HepG2 (cell line): ENCODE measurements around the gene HMG20B. TPM values are rescaled to one million over a fixed set of nuclear protein-coding genes. Genes with fewer than 3 reads are reported as not detected.

Source experiments
- BORCS8-MEF2B ChIP-seq: sonication (generic); formaldehyde crosslinking; IDR thresholded peaks from 2 replicates; pipeline ENCODE4 v1.8.0; 2022; ENCODE audit warnings: mild to moderate bottlenecking, missing genetic modification reagents
- EZH2 ChIP-seq: conservative IDR thresholded peaks from 2 replicates; pipeline ENCODE4 v1.6.1; 2012; ENCODE audit warnings: mild to moderate bottlenecking, low read depth, low read length, moderate library complexity
- HNRNPH1 ChIP-seq: fragments of 200-400 bp; formaldehyde crosslinking; optimal IDR thresholded peaks from 2 replicates; pipeline ENCODE3; 2017; ENCODE audit warnings: mild to moderate bottlenecking, low read depth, low read length
- HOMEZ ChIP-seq: IDR thresholded peaks from 2 replicates; pipeline ENCODE4 v1.6.1; 2016; ENCODE audit warnings: low read depth
- HOXD1 ChIP-seq: sonication (generic); formaldehyde crosslinking; IDR thresholded peaks from 2 replicates; pipeline ENCODE4 v1.5.0; 2020; ENCODE audit warnings: missing genetic modification reagents
- LBX2 ChIP-seq: sonication (generic); formaldehyde crosslinking; IDR thresholded peaks from 2 replicates; pipeline ENCODE4 v1.5.0; 2020; ENCODE audit warnings: missing genetic modification reagents, mild to moderate bottlenecking, borderline replicate concordance
- MATR3 ChIP-seq: sonication (generic); formaldehyde crosslinking; IDR thresholded peaks from 2 replicates; pipeline ENCODE4 v1.4.0; 2020; ENCODE audit warnings: missing genetic modification reagents
- MIER2 ChIP-seq: IDR thresholded peaks from 2 replicates; pipeline ENCODE4 v1.6.1; 2016; ENCODE audit warnings: missing biosample characterization, missing genetic modification reagents
- MLLT10 ChIP-seq: sonication (generic); formaldehyde crosslinking; IDR thresholded peaks from 2 replicates; pipeline ENCODE4 v1.4.0; 2020; ENCODE audit warnings: missing genetic modification reagents
- RCOR2 ChIP-seq: IDR thresholded peaks from 2 replicates; pipeline ENCODE4 v1.6.1; 2016; ENCODE audit warnings: missing biosample characterization, missing genetic modification reagents
- RNF2 ChIP-seq: fragments of 450-650 bp; conservative IDR thresholded peaks from 2 replicates; pipeline ENCODE4 v1.6.1; 2016; ENCODE audit warnings: low read depth
- SOX6 ChIP-seq, 2 experiments: fragments of 450-650 bp in 1 of 2; sonication (generic) in 1 of 2; formaldehyde crosslinking in 1 of 2; IDR thresholded peaks; 2 replicates each; pipeline versions ENCODE4 v1.4.0 to v1.6.1; 2017 to 2020; ENCODE audit warnings: antibody characterized with exemption in 1 of 2, mild to moderate bottlenecking in 1 of 2, missing genetic modification reagents in 1 of 2
- TBX2 ChIP-seq: sonication (generic); formaldehyde crosslinking; IDR thresholded peaks from 2 replicates; pipeline ENCODE4 v1.5.0; 2020; ENCODE audit warnings: missing genetic modification reagents, mild to moderate bottlenecking, borderline replicate concordance
- TP53 ChIP-seq: sonication (generic); formaldehyde crosslinking; conservative IDR thresholded peaks from 2 replicates; pipeline ENCODE4 v1.4.0; 2020; ENCODE audit warnings: missing genetic modification reagents
- U2AF2 ChIP-seq: fragments of 200-400 bp; formaldehyde crosslinking; IDR thresholded peaks from 2 replicates; pipeline ENCODE4 v1.6.1; 2017; ENCODE audit warnings: low read depth, mild to moderate bottlenecking, low read length
- ZC3H13 ChIP-seq: sonication (generic); formaldehyde crosslinking; IDR thresholded peaks from 2 replicates; pipeline ENCODE4 v1.8.1; 2023; ENCODE audit warnings: mild to moderate bottlenecking, missing genetic modification reagents, moderate library complexity
- ZNF143 ChIP-seq: sonication (generic); formaldehyde crosslinking; IDR thresholded peaks from 2 replicates; pipeline ENCODE4 v1.4.0; 2020; ENCODE audit warnings: missing genetic modification reagents
- ZNF580 ChIP-seq: IDR thresholded peaks from 2 replicates; pipeline ENCODE4 v1.6.1; 2016; ENCODE audit warnings: low read depth, borderline replicate concordance
- ZNF775 ChIP-seq: sonication (generic); formaldehyde crosslinking; IDR thresholded peaks from 2 replicates; pipeline ENCODE4 v1.4.0; 2020; ENCODE audit warnings: missing genetic modification reagents, mild to moderate bottlenecking, moderate library complexity, borderline replicate concordance
- ZSCAN29 ChIP-seq: sonication (generic); formaldehyde crosslinking; conservative IDR thresholded peaks from 2 replicates; pipeline ENCODE4 v1.4.0; 2020; ENCODE audit warnings: mild to moderate bottlenecking, missing genetic modification reagents
- polyA plus RNA-seq, 8 experiments: library from polyadenylated mRNA; depleted of rRNA in 3 of 8; stranded (reverse) in 7 of 8; unstranded in 1 of 8; fragments of >200 nt; fragmentation: Illumina TruSeq in 4 of 8; extraction: Trizol in 4 of 8; gene quantifications; 2 replicates each; pipeline versions ENCODE4 v1.2.1 to v1.2.3, GENCODE V29; 2011 to 2016; ENCODE audit warnings: low read depth in 4 of 8, missing spikeins in 1 of 8, mixed read lengths in 1 of 8; ENCODE audit not compliant: insufficient read depth in 1 of 8
- total RNA-seq, 5 experiments: library from RNA; depleted of rRNA; stranded (reverse); fragments of >200 nt; fragmentation: Illumina TruSeq; extraction: Trizol; gene quantifications; 2 replicates each; pipeline ENCODE4 v1.2.3, GENCODE V29; 2016; ENCODE audit warnings: low read depth in 1 of 5
- TF ChIP-seq, protein P1 (sequence below), 2 experiments: IDR thresholded peaks; 2 replicates each; pipeline ENCODE4 v1.6.1; 2011 to 2012; ENCODE audit warnings: low read length in 2 of 2, borderline replicate concordance in 1 of 2, low read depth in 1 of 2, mild to moderate bottlenecking in 1 of 2, moderate library complexity in 1 of 2
- TF ChIP-seq, protein P2 (sequence below): sonication (generic); formaldehyde crosslinking; IDR thresholded peaks from 2 replicates; pipeline ENCODE4 v1.5.0; 2020; ENCODE audit warnings: mild to moderate bottlenecking, missing genetic modification reagents

HMG20B gene
- total and polyA plus RNA-seq, 2 of the 13 experiments (the other 11 are each of a cell fraction or from before 2014, with no cell fraction given): 23.9 to 29.2 TPM

DNA sequence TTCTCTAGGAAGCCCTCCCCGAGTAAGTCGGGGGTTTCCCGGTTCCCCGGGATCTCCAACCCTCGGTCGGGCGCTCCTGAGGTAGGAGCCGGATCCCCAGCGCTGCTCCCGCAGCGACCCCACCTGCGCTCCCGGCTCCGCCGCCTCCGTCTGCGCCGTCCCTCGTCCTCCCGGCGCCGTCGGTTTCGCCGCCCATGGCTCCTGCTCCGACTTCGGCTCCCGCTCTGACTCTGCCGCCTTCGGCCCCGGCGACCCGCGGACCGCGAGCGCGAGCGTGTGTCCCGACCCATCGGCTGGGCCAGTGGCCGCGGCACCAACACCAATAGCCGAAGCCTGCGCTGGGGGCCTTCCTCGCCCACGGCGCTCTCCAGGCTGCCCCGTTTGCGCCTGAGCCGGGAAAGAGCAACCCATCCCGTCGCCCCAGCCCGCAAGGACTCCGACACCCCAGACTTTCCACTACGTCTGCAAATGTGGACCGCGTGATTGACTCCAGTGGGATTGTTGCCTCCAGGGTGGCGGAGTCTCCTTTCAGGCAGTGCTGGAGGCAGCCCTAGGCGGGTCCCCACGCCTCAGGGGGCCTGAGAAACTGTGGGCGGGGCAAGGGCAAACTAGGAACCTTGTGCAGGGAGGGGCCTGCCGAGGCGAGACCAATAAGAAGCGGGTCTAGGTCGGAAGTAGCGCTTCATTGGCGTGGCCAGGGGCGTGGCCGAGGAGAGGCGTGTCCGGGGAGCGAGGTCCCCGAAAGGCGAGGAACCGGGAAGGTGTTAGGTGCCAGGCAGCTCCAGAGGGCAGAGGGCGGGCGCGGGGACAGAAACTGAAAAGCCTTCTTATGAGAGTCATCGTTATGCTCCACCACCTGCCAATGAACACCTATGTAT lies 54.0 kb downstream of the HMG20B start, which contains the start of gene CACTIN (continued):
- TF ChIP-seq, protein P1, sequence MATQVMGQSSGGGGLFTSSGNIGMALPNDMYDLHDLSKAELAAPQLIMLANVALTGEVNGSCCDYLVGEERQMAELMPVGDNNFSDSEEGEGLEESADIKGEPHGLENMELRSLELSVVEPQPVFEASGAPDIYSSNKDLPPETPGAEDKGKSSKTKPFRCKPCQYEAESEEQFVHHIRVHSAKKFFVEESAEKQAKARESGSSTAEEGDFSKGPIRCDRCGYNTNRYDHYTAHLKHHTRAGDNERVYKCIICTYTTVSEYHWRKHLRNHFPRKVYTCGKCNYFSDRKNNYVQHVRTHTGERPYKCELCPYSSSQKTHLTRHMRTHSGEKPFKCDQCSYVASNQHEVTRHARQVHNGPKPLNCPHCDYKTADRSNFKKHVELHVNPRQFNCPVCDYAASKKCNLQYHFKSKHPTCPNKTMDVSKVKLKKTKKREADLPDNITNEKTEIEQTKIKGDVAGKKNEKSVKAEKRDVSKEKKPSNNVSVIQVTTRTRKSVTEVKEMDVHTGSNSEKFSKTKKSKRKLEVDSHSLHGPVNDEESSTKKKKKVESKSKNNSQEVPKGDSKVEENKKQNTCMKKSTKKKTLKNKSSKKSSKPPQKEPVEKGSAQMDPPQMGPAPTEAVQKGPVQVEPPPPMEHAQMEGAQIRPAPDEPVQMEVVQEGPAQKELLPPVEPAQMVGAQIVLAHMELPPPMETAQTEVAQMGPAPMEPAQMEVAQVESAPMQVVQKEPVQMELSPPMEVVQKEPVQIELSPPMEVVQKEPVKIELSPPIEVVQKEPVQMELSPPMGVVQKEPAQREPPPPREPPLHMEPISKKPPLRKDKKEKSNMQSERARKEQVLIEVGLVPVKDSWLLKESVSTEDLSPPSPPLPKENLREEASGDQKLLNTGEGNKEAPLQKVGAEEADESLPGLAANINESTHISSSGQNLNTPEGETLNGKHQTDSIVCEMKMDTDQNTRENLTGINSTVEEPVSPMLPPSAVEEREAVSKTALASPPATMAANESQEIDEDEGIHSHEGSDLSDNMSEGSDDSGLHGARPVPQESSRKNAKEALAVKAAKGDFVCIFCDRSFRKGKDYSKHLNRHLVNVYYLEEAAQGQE (IDR thresholded peaks at IDR 0.05; ENCODE audit: borderline replicate concordance in 1 of 2, low read depth in 1 of 2, low read length in 2 of 2): no peak
- no peak; the same call in 1 of the 2 replicates for TF ChIP-seq TP53
- TF ChIP-seq ZC3H13 (CRISPR knock-in tag): 0 out of 2 replicates have a peak, but pooled peaks have one; percentile 59
- TF ChIP-seq ZNF580 (CRISPR knock-in tag): peak; percentile 37
- TF ChIP-seq ZNF775 (CRISPR knock-in tag): no peak
- TF ChIP-seq HOXD1 (CRISPR knock-in tag): no peak
- TF ChIP-seq MLLT10 (CRISPR knock-in tag): no peak
- no peak for TF ChIP-seq SOX6 (IDR thresholded peaks at IDR 0.05)
- peak; percentile 60; the same call in 1 of the 2 replicates for TF ChIP-seq SOX6 (CRISPR knock-in tag; IDR thresholded peaks at IDR 0.05)
- no peak for TF ChIP-seq U2AF2
- peak; percentile 39; the same call in 1 of the 2 replicates for TF ChIP-seq ZNF143 (CRISPR knock-in tag)
- TF ChIP-seq, protein P2, sequence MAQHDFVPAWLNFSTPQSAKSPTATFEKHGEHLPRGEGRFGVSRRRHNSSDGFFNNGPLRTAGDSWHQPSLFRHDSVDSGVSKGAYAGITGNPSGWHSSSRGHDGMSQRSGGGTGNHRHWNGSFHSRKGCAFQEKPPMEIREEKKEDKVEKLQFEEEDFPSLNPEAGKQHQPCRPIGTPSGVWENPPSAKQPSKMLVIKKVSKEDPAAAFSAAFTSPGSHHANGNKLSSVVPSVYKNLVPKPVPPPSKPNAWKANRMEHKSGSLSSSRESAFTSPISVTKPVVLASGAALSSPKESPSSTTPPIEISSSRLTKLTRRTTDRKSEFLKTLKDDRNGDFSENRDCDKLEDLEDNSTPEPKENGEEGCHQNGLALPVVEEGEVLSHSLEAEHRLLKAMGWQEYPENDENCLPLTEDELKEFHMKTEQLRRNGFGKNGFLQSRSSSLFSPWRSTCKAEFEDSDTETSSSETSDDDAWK: no peak
- peak; percentile 96 for TF ChIP-seq TBX2 (CRISPR knock-in tag)
- TF ChIP-seq HOMEZ (CRISPR knock-in tag): no peak
- TF ChIP-seq HNRNPH1: no peak
- peak; percentile 26; the same call in 1 of the 2 replicates for TF ChIP-seq BORCS8-MEF2B (CRISPR knock-in tag)
- 0 out of 2 replicates have a peak, but pooled peaks have one; percentile 39 for TF ChIP-seq ZSCAN29 (CRISPR knock-in tag)
- TF ChIP-seq RCOR2 (CRISPR knock-in tag): no peak
- no peak for TF ChIP-seq MIER2 (CRISPR knock-in tag)
- TF ChIP-seq MATR3 (CRISPR knock-in tag): no peak
- no peak for TF ChIP-seq LBX2
- 0 out of 2 replicates have a peak, but pooled peaks have one; percentile 42 for TF ChIP-seq RNF2
- no peak for TF ChIP-seq EZH2
